ENCODE data around the gene HOXD11.

The HOXD11 gene

GRCh38 chr2:176120364-176121189 lies 13.5 kb downstream of the HOXD11 start:
- Histone ChIP-seq H3K4me1 (ENCODE audit: insufficient read depth, low read length) (no peaks in the 10 kb centered on the region; the same call in 1 of the 2 replicates), H3K27me3 (ENCODE audit: insufficient read depth, low read length) (peaks cover 100% of the 10 kb centered on the region)

GRCh38 chr2:176121190-176122051 lies 14.3 kb downstream of the HOXD11 start:
- Histone ChIP-seq H3K4me1 (ENCODE audit: insufficient read depth, low read length) (no peaks in the 10 kb centered on the region; the same call in 1 of the 2 replicates), H3K27me3 (ENCODE audit: insufficient read depth, low read length) (peaks cover 100% of the 10 kb centered on the region), H3K9me3 (ENCODE audit: insufficient read depth, low read depth, low read length) (peaks cover 7% of the 10 kb centered on the region; the same call in 1 of the 2 replicates)

More at GRCh38 chr2:176120364-176121189, 13.5 kb downstream of the HOXD11 start:
- Histone ChIP-seq H3K9me3 (ENCODE audit: insufficient read depth, low read depth, low read length) (peaks cover 7% of the 10 kb centered on the region; the same call in 1 of the 2 replicates), H3K36me3 (ENCODE audit: insufficient read depth, low read length) (no peaks in the 10 kb centered on the region), H3K4me3 (ENCODE audit: low read length) (no peak overlapping the region), H3K9ac (ENCODE audit: low read depth, low read length) (no peak overlapping the region), H3K27ac (ENCODE audit: low read depth, low read length) (no peak overlapping the region)
- 11% methylated on average over 12 of the region's 13 CpGs for WGBS

GRCh38 chr2:176122052-176122682 lies 15.1 kb downstream of the HOXD11 start:
- Histone ChIP-seq H3K4me3 (ENCODE audit: low read length) (peak overlapping the region; percentile 36), H3K9me3 (ENCODE audit: insufficient read depth, low read depth, low read length) (peaks cover under 1% of the 10 kb centered on the region; the same call in 1 of the 2 replicates), H3K9ac (ENCODE audit: low read depth, low read length) (no peak overlapping the region)

More at GRCh38 chr2:176121190-176122051, 14.3 kb downstream of the HOXD11 start:
- WGBS = 5% methylated on average over 53 of the region's 53 CpGs
- H3K9ac ChIP-seq (ENCODE audit: low read depth, low read length) = no peak overlapping the region
- no peaks in the 10 kb centered on the region for H3K36me3 ChIP-seq (ENCODE audit: insufficient read depth, low read length)
- no peak overlapping the region for H3K27ac ChIP-seq (ENCODE audit: low read depth, low read length)
- no peak overlapping the region for H3K4me3 ChIP-seq (ENCODE audit: low read length)

GRCh38 chr2:176122683-176123410 lies 15.8 kb downstream of the HOXD11 start, which contains the start of gene HOXD9:
TSS of gene HOXD9 (plus strand) at chr2:176122719. CDS start at chr2:176122769, 50 bp downstream.
- H3K9me3 ChIP-seq (ENCODE audit: insufficient read depth, low read depth, low read length) = no peaks in the 10 kb centered on the region
- H3K9ac ChIP-seq (ENCODE audit: low read depth, low read length) = no peak within 1 kb of the TSS
- H3K4me3 ChIP-seq (ENCODE audit: low read length) = peak within 1 kb of the TSS; percentile 36
- 1% methylated on average over 84 of the region's 84 CpGs for WGBS
- H3K36me3 ChIP-seq (ENCODE audit: insufficient read depth, low read length) = no peaks in the 10 kb centered on the region
- no peaks in the 10 kb centered on the region; the same call in 1 of the 2 replicates for H3K4me1 ChIP-seq (ENCODE audit: insufficient read depth, low read length)
- H3K27ac ChIP-seq (ENCODE audit: low read depth, low read length) = no peak within 1 kb of the TSS
- H3K27me3 ChIP-seq (ENCODE audit: insufficient read depth, low read length) = peaks cover 100% of the 10 kb centered on the region

More at GRCh38 chr2:176122052-176122682, 15.1 kb downstream of the HOXD11 start:
- Histone ChIP-seq H3K4me1 (ENCODE audit: insufficient read depth, low read length) (no peaks in the 10 kb centered on the region; the same call in 1 of the 2 replicates), H3K36me3 (ENCODE audit: insufficient read depth, low read length) (no peaks in the 10 kb centered on the region), H3K27me3 (ENCODE audit: insufficient read depth, low read length) (peaks cover 100% of the 10 kb centered on the region), H3K27ac (ENCODE audit: low read depth, low read length) (no peak overlapping the region)
- WGBS = under 1% methylated on average over 44 of the region's 47 CpGs

- WGBS = 3% methylated on average over 40 of the region's 40 CpGs
- Histone ChIP-seq H3K9me3 (ENCODE audit: insufficient read depth, low read depth, low read length) (no peaks in the 10 kb centered on the region), H3K27ac (ENCODE audit: low read depth, low read length) (no peak overlapping the region), H3K4me3 (ENCODE audit: low read length) (no peak overlapping the region), H3K9ac (ENCODE audit: low read depth, low read length) (no peak overlapping the region), H3K4me1 (ENCODE audit: insufficient read depth, low read length) (peaks cover 7% of the 10 kb centered on the region; the same call in 1 of the 2 replicates), H3K27me3 (ENCODE audit: insufficient read depth, low read length) (peaks cover 100% of the 10 kb centered on the region), H3K36me3 (ENCODE audit: insufficient read depth, low read length) (no peaks in the 10 kb centered on the region)
Observed at GRCh38 chr2:176123411-176124109, 16.5 kb downstream of the HOXD11 start.

GRCh38 chr2:176124110-176124946 lies 17.2 kb downstream of the HOXD11 start:
- H3K36me3 ChIP-seq (ENCODE audit: insufficient read depth, low read length) = no peaks in the 10 kb centered on the region
- H3K4me3 ChIP-seq (ENCODE audit: low read length) = no peak overlapping the region
- no peak overlapping the region for H3K9ac ChIP-seq (ENCODE audit: low read depth, low read length)
- 16% methylated on average over 30 of the region's 34 CpGs for WGBS
- peaks cover 12% of the 10 kb centered on the region; the same call in 1 of the 2 replicates for H3K4me1 ChIP-seq (ENCODE audit: insufficient read depth, low read length)
- H3K27me3 ChIP-seq (ENCODE audit: insufficient read depth, low read length) = peaks cover 100% of the 10 kb centered on the region
- no peaks in the 10 kb centered on the region for H3K9me3 ChIP-seq (ENCODE audit: insufficient read depth, low read depth, low read length)
- H3K27ac ChIP-seq (ENCODE audit: low read depth, low read length) = no peak overlapping the region

- no peaks in the 10 kb centered on the region for H3K9me3 ChIP-seq (ENCODE audit: insufficient read depth, low read depth, low read length)
- H3K27me3 ChIP-seq (ENCODE audit: insufficient read depth, low read length) = peaks cover 100% of the 10 kb centered on the region
- H3K4me1 ChIP-seq (ENCODE audit: insufficient read depth, low read length) = peaks cover 12% of the 10 kb centered on the region; the same call in 1 of the 2 replicates
- H3K4me3 ChIP-seq (ENCODE audit: low read length) = no peak overlapping the region
- 32% methylated on average over 9 of the region's 9 CpGs for WGBS
- no peaks in the 10 kb centered on the region for H3K36me3 ChIP-seq (ENCODE audit: insufficient read depth, low read length)
- no peak overlapping the region for H3K9ac ChIP-seq (ENCODE audit: low read depth, low read length)
- H3K27ac ChIP-seq (ENCODE audit: low read depth, low read length) = no peak overlapping the region
Observed at GRCh38 chr2:176124947-176125771, 18.1 kb downstream of the HOXD11 start.

- Histone ChIP-seq H3K9ac (ENCODE audit: low read depth, low read length) (no peak overlapping the region), H3K27me3 (ENCODE audit: insufficient read depth, low read length) (peaks cover 100% of the 10 kb centered on the region), H3K4me3 (ENCODE audit: low read length) (no peak overlapping the region), H3K27ac (ENCODE audit: low read depth, low read length) (no peak overlapping the region), H3K4me1 (ENCODE audit: insufficient read depth, low read length) (peaks cover 12% of the 10 kb centered on the region; the same call in 1 of the 2 replicates), H3K9me3 (ENCODE audit: insufficient read depth, low read depth, low read length) (no peaks in the 10 kb centered on the region), H3K36me3 (ENCODE audit: insufficient read depth, low read length) (no peaks in the 10 kb centered on the region)
- 18% methylated on average over 6 of the region's 6 CpGs for WGBS
Observed at GRCh38 chr2:176125772-176126054, 18.6 kb downstream of the HOXD11 start.
